ENCODE results near the gene PRSS8.
A peak's percentile ranks its signal among the peaks of the same experiment; 100 is the strongest.
"Not testable (repeated sequence)": the region's sequence is repeated elsewhere in the genome, so short reads cannot be mapped to it uniquely, and the experiment has no call there.

The PRSS8 gene

GRCh38 chr16:31143694-31144148 lies 8.2 kb upstream of the PRSS8 start:
- DNase-seq, result no peak

GRCh38 chr16:31143011-31143693 lies 7.6 kb upstream of the PRSS8 start:
- DNase-seq, result no peak

GRCh38 chr16:31142109-31143010 lies 6.8 kb upstream of the PRSS8 start:
- DNase-seq, result peak; percentile 94

GRCh38 chr16:31141489-31142108 lies 6.1 kb upstream of the PRSS8 start:
- no peak for DNase-seq

GRCh38 chr16:31141071-31141469 lies 5.5 kb upstream of the PRSS8 start:
- DNase-seq, result not testable (repeated sequence)

GRCh38 chr16:31138621-31139578 lies 3.4 kb upstream of the PRSS8 start:
- no peak for DNase-seq

- DNase-seq, result not testable (repeated sequence)
Observed at GRCh38 chr16:31136822-31137499, 1.4 kb upstream of the PRSS8 start.

- DNase-seq, result no peak
Observed at GRCh38 chr16:31136287-31136662, 748 bp upstream of the PRSS8 start.

GRCh38 chr16:31134625-31135534 lies 647 bp downstream of the PRSS8 start:
- DNase-seq, result no peak

- DNase-seq, result no peak
Observed at GRCh38 chr16:31134091-31134571, 1.4 kb downstream of the PRSS8 start.

- DNase-seq, result no peak
Observed at GRCh38 chr16:31133046-31133501, 2.5 kb downstream of the PRSS8 start.

GRCh38 chr16:31132303-31132979 lies 3.1 kb downstream of the PRSS8 start:
- no peak for DNase-seq

- DNase-seq, result no peak
Observed at GRCh38 chr16:31131841-31132271, 3.7 kb downstream of the PRSS8 start.

GRCh38 chr16:31131416-31131815 lies 4.1 kb downstream of the PRSS8 start:
- DNase-seq, result no peak

- no peak for DNase-seq
Observed at GRCh38 chr16:31130899-31131298, 4.6 kb downstream of the PRSS8 start.

GRCh38 chr16:31130336-31130891 lies 5.1 kb downstream of the PRSS8 start:
- DNase-seq, result no peak

- no peak for DNase-seq
Observed at GRCh38 chr16:31129568-31130335, 5.8 kb downstream of the PRSS8 start.
